Erythroblast (primary cell): ENCODE measurements around the gene PAPSS2.
"Not testable (repeated sequence)": the region's sequence is repeated elsewhere in the genome, so short reads cannot be mapped to it uniquely, and the experiment has no call there.

Experiments
- DNase-seq, 2 experiments: peaks; one replicate each; lab custom pipeline; 2025; lab: John Stamatoyannopoulos, UW
- GATA1 ChIP-seq: IDR thresholded peaks from 2 replicates; pipeline ENCODE4 v1.6.1; 2011; ENCODE audit warnings: low read depth, mild to moderate bottlenecking, control low read depth, low read length, moderate library complexity
- POLR2A ChIP-seq: IDR thresholded peaks from 2 replicates; pipeline ENCODE4 v1.6.1; 2011; ENCODE audit warnings: mild to moderate bottlenecking, low read length

PAPSS2 gene

GRCh38 chr10:87659571-87660483 is at the start of gene PAPSS2:
Gene PAPSS2, plus strand, starts transcription at chr10:87659878. Its CDS starts 104 bp downstream, at chr10:87659982.
- DNase-seq = peak; percentile 30 to 31
- TF ChIP-seq GATA1 (no peak), POLR2A (no peak)

GRCh38 chr10:87611341-87611740 is 48.3 kb upstream of the PAPSS2 start:
- not testable (repeated sequence) for DNase-seq

- DNase-seq = no peak
- TF ChIP-seq GATA1 (no peak), POLR2A (no peak)
Measured at GRCh38 chr10:87612115-87612514, 47.6 kb upstream of the PAPSS2 start.

GRCh38 chr10:87613751-87614150 is 45.9 kb upstream of the PAPSS2 start:
- DNase-seq = no peak
- TF ChIP-seq POLR2A (no peak), GATA1 (no peak)

GRCh38 chr10:87615856-87616255 is 43.8 kb upstream of the PAPSS2 start:
- DNase-seq = no peak
- TF ChIP-seq POLR2A (no peak), GATA1 (no peak)

GRCh38 chr10:87617503-87617902 is 42.2 kb upstream of the PAPSS2 start:
- no peak for TF ChIP-seq POLR2A
- DNase-seq = no peak

GRCh38 chr10:87618566-87619423 is 40.9 kb upstream of the PAPSS2 start:
- no peak for DNase-seq

GRCh38 chr10:87619705-87620104 is 40.0 kb upstream of the PAPSS2 start:
- TF ChIP-seq POLR2A = no peak
- no peak for TF ChIP-seq GATA1
- no peak for DNase-seq

More at GRCh38 chr10:87618566-87619423, 40.9 kb upstream of the PAPSS2 start:
- TF ChIP-seq POLR2A (no peak), GATA1 (no peak)

GRCh38 chr10:87621440-87621839 is 38.2 kb upstream of the PAPSS2 start:
- not testable (repeated sequence) for DNase-seq

- no peak for DNase-seq
- TF ChIP-seq POLR2A (no peak), GATA1 (no peak)
Measured at GRCh38 chr10:87622314-87623004, 37.2 kb upstream of the PAPSS2 start.

GRCh38 chr10:87623191-87623590 is 36.5 kb upstream of the PAPSS2 start:
- no peak for DNase-seq
- TF ChIP-seq GATA1 = no peak
- TF ChIP-seq POLR2A = no peak

GRCh38 chr10:87625661-87626060 is 34.0 kb upstream of the PAPSS2 start:
- TF ChIP-seq GATA1 (no peak), POLR2A (no peak)

GRCh38 chr10:87626422-87626892 is 33.2 kb upstream of the PAPSS2 start:
- no peak for DNase-seq
- TF ChIP-seq GATA1 (no peak), POLR2A (no peak)

More at GRCh38 chr10:87625661-87626060, 34.0 kb upstream of the PAPSS2 start:
- DNase-seq = no peak
